GM10266 (cell line): ENCODE measurements around the gene RASGRF1.

Experiments
- DNase-seq: peaks from one replicate; pipeline ENCODE4 v3.0.0; 2012; ENCODE audit errors: extremely low spot score
- TF ChIP-seq, protein P1 (sequence below): IDR thresholded peaks from 2 replicates; pipeline ENCODE4 v1.5.1; 2012; ENCODE audit warnings: mild to moderate bottlenecking, low read depth; ENCODE audit not compliant: control insufficient read depth, insufficient read depth; ENCODE audit errors: missing control alignments

The RASGRF1 gene

DNA sequence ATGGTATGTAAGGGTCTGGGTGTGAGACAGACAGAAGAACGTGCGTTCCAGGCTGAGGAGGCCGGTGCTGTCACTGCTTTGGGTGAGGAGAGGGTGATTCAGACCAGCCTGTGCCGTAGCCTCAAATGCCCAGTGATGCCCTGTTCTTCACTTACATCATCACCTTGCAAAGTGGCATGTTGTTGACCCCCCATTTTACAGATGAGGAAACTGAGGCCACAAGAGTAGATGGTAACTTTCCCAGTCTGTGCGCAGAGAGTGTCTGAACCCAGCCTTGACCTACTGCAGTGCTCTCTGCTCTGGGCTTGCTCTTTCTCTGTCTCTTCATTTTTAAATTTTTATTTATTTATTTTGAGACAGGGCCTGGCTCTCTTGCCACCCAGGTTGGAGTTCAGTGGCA, 144.1 kb downstream of the RASGRF1 start:
- TF ChIP-seq, protein P1, sequence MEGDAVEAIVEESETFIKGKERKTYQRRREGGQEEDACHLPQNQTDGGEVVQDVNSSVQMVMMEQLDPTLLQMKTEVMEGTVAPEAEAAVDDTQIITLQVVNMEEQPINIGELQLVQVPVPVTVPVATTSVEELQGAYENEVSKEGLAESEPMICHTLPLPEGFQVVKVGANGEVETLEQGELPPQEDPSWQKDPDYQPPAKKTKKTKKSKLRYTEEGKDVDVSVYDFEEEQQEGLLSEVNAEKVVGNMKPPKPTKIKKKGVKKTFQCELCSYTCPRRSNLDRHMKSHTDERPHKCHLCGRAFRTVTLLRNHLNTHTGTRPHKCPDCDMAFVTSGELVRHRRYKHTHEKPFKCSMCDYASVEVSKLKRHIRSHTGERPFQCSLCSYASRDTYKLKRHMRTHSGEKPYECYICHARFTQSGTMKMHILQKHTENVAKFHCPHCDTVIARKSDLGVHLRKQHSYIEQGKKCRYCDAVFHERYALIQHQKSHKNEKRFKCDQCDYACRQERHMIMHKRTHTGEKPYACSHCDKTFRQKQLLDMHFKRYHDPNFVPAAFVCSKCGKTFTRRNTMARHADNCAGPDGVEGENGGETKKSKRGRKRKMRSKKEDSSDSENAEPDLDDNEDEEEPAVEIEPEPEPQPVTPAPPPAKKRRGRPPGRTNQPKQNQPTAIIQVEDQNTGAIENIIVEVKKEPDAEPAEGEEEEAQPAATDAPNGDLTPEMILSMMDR = no peak
- DNase-seq = no peak

DNA sequence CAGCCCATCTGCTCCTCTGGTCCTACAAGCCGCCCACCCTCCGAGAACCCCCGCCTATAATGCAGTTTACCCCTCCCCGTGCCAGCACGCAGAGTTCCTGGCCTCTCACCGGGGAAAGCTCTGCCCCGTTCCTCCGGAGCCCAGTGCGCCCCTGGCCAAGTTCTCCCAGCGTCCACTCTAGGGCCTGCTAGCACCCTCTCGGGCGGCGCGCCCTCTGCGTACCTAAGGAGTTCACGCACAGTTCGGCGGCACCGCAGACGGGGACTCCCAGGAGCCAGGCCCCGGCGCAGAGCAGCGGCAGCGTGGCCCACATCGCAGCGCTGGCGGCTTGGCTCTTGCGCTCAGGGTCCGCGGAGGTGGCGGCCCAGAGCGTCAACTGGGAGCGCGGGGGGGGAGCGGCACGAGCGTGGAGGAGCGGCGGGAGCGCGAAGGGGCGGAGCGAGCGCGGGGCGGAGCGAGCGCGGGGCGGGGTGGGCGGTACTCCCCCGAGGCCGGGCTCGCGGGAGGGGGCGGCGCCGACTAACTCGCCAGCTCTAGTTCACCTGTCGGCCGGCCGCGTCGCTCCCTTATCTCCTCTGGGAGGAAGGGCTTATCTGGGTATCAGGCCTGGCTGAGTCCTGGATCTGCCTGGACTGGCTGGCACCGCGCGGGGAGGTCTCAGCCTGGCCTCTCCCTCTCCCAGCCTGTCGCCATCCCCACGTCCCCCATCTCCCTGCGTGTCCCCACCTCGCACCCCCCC, 145.7 kb downstream of the RASGRF1 start, which contains the start of gene CTSH:
Gene CTSH, minus strand, starts transcription at position 378 of the 739 bp plus-strand sequence. Its CDS starts 65 bp downstream, at position 313.
- peak; percentile 91 for DNase-seq
- TF ChIP-seq, protein P1 = no peak

DNA sequence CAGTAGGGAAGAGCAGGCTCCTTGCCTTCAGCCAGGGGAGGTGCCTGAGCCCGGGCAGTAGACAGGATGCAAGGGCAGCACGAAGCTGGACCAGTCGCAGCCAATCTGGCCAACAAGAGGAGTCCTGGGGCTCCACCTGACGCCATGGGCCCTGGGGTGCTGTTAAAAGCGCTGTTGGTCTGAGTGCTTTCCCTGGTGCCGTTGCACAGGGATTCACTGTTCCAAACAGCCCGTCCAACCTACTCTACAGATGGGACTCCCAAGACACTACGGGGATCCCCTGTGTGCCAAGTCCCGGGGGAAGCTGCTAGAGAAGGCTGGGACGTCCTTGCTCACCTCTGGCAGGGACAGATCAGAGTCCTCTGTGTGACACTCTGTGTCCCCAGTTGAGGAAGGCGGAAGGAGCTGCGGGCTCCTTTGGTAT, 146.4 kb downstream of the RASGRF1 start:
- DNase-seq = no peak
- TF ChIP-seq, protein P1 = no peak

DNA sequence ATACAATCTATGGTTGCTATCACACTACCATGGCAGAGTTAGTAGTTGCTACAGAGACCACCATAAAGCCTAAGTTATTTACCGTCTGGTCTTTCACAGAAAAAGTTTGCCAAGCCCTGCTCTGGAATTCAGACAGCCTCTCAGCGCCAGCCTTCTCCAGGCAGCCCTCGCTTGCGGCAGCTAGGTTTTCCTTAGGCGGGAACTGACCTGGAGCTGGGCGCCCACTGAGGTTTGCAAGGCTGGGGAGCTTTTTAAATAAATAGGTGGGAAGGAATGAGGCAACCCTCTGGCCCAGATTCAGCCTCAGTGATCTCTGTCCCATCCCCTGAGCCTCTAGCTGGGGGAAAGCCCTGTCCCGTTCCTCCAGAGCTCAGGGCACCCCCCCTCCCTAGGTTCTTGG, 146.9 kb downstream of the RASGRF1 start:
- no peak for DNase-seq
- TF ChIP-seq, protein P1 = no peak

DNA sequence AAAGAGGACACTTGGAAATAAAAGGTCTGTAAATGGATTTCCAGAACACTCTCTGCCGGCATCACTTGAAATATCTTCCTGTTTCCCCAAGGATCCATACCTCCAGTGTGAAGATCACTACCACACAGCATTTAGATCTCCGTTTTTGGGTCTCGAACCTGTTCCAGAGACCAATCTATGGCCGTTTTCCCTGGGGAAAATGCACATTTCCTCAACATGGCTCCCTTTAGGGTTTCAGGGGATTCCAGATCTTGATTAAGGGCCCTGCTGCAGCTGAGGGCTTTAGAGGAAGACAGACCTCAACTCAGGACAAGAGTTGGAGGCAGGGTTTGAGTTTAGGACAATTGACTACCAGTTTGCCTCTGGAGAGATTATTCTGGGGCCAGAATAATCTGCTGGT, 147.8 kb downstream of the RASGRF1 start:
- no peak for DNase-seq
- TF ChIP-seq, protein P1 = no peak

DNA sequence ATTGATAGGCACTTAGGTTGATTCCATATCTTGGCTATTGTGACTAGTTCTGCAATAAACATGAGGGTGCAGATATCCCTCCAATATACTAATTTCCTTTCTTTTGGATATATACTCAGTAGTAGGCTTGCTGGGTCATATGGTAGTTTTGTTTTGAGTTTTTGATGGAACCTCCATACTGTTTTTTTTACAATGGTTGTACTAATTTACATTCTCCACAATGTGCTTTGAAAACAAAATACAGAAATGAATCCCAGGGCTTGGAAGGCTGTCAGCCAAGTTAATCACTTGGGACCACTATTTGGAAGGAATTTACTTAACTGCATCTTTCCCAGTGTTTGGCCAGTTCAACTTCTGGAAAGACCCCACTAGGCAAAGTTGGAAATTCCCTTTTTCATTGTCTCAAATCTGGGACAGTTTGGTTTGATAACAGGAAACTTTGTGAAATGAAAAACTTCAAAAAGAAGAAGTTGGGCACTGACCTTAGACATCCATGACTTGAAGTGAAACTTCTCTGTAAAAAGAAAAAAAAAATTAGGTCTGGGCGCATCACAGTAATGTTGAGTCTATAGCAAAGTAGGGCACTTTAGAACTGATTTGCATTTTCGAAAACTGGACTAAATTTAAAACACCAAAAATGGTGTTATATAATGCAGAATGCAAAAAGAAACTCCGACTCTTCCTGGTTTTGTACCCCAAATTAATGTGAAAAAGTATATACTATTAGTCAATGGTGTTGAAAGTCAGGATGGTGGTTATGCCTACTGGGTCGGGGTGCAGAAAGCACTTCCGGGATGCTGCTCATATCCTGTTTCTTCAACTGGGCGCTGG, 151.7 kb downstream of the RASGRF1 start:
- DNase-seq = peak; percentile 58
- TF ChIP-seq, protein P1 = no peak
